Tibial artery (tissue), 4 donors: ENCODE results near the gene ARHGAP32.

ENCODE experiments used
- DNase-seq, 2 donors: peaks; one replicate each; pipeline ENCODE4 v3.0.0-alpha.2; 2019
- H3K27ac ChIP-seq, 2 donors: fragments of 200-600 bp; sonication (generic) in 1 of 2; 1 replicate in 1 of 2; 2 replicates in 1 of 2; pipeline ENCODE4 v1.5.1; 2018 to 2019; ENCODE audit warnings: mild to moderate bottlenecking in 1 of 2
- H3K27me3 ChIP-seq, 2 donors: fragments of 200-600 bp; sonication (generic) in 1 of 2; one replicate each; pipeline versions ENCODE4 v1.5.1 to v1.6.0; 2016 to 2019
- H3K36me3 ChIP-seq, 3 donors: fragments of 200-600 bp; sonication (generic) in 2 of 3; one replicate each; pipeline ENCODE4 v1.5.1; 2016 to 2019; ENCODE audit warnings: mild to moderate bottlenecking in 2 of 3
- H3K4me1 ChIP-seq, 4 donors: fragments of 200-600 bp; sonication (generic) in 2 of 4; 1 replicate in 3 of 4; 2 replicates in 1 of 4; pipeline ENCODE4 v1.5.1; 2016 to 2019
- H3K4me3 ChIP-seq, 2 donors: fragments of 200-600 bp; sonication (generic) in 1 of 2; 1 replicate in 1 of 2; 2 replicates in 1 of 2; pipeline ENCODE4 v1.5.1; 2018 to 2019; ENCODE audit warnings: mild to moderate bottlenecking in 2 of 2
- H3K9me3 ChIP-seq, 3 donors: fragments of 200-600 bp; sonication (generic) in 1 of 3; one replicate each; pipeline ENCODE4 v1.5.1; 2016 to 2019
- intact Hi-C: fragments of 100-400 bp; cut with DNase I; formaldehyde crosslinking; loops from one replicate; pipeline ENCODE4 v1.15.0; 2023; ENCODE audit warnings: low total_unique reads
- TF ChIP-seq, protein P1 (sequence below), 2 experiments: fragments of 200-600 bp in 1 of 2; fragments of 450-650 bp in 1 of 2; IDR thresholded peaks; one replicate each; pipeline ENCODE4 v1.5.1; 2017 to 2019; ENCODE audit warnings: antibody characterized with exemption in 2 of 2, mild to moderate bottlenecking in 1 of 2, moderate library complexity in 1 of 2

ARHGAP32 gene

DNA sequence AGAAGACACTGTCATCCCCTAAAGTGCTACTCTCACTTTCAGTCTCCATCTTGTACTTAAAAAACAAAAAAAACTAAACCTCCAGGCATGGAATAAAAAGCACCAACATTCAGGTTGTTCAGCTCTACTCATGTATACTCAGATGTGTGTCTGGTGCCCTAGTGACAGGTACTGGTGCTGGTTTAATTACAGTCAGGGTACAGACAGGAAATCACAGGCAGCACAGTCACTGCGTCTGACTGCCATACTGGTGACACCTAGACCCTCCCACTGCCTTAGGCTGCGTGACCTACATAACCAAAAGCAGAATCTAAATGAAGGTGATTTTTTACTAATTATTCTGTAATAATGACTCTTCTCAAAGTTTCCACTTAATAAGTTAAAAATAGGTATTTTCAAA lies at the start of gene ARHGAP32:
TSS of gene ARHGAP32 (minus strand) at position 176 of the 400 bp plus-strand sequence. CDS start at position 49, 127 bp downstream.
- Histone ChIP-seq H3K4me3 (no peak within 1 kb of the TSS), H3K36me3 (no peaks in the 10 kb centered on the region), H3K27me3 (no peaks in the 10 kb centered on the region), H3K9me3 (no peaks in the 10 kb centered on the region), H3K27ac (no peak within 1 kb of the TSS), H3K4me1 (peaks cover 0 to 7% (median 0%) of the 10 kb centered on the region in 4 donors)
- intact Hi-C loops = no loop called here
- DNase-seq = no peak
- TF ChIP-seq, protein P1, sequence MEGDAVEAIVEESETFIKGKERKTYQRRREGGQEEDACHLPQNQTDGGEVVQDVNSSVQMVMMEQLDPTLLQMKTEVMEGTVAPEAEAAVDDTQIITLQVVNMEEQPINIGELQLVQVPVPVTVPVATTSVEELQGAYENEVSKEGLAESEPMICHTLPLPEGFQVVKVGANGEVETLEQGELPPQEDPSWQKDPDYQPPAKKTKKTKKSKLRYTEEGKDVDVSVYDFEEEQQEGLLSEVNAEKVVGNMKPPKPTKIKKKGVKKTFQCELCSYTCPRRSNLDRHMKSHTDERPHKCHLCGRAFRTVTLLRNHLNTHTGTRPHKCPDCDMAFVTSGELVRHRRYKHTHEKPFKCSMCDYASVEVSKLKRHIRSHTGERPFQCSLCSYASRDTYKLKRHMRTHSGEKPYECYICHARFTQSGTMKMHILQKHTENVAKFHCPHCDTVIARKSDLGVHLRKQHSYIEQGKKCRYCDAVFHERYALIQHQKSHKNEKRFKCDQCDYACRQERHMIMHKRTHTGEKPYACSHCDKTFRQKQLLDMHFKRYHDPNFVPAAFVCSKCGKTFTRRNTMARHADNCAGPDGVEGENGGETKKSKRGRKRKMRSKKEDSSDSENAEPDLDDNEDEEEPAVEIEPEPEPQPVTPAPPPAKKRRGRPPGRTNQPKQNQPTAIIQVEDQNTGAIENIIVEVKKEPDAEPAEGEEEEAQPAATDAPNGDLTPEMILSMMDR (IDR thresholded peaks at IDR 0.05) = no peak

DNA sequence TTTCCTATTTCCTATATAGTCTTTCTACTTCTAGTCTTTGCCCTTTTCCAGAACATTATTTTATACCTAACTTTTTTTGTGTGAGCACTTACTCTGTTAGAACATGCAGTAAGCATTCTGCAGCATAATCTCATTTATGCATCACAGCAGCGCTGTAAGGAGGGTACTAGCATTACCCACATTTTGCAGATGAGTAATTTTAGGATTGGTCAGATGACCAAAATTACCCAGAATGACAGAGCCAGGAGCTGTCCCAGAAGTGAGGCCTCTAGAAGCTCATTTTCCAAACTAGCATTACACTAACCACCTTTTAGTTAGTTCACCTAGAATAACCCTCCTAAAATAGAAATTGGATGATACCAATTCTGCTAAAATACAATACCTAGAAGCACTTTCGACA lies 47.1 kb upstream of the ARHGAP32 start:
- no peak for DNase-seq

DNA sequence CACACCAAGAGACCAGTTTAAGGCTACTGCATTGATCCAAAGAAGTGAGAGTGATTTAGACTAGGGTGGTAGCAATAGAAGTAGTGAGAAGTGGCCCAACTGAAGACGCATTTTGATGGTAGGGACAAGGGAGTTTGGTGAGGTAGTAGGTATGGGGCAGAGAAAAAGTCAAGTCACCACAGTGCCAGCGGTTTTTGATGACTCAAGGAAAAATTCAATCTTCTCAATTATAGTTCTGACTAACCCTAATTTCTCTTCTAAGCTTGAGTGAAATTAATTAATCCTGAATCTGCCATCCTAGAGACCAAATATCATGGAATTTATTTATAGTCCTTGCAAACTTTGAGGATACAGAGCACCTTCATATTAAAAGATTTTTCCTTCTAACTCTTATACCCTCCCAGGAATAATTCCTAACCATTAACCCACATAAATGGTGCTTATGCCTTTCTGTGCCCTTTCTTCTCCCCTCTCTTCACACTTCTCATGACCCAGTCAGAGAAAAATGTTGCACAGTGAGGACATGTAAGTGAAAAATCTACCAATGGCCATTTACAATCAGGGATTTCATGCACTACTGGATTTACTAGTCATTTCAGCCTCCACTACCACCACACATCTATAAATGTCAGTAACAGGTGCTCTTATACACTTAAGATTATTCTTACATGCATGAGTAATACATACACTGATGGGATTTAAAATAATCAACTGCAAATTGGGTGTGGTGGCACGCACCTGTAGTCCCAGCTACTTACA lies 45.9 kb upstream of the ARHGAP32 start:
- H3K9me3 ChIP-seq = no peaks in the 10 kb centered on the region
- no peak overlapping the region for H3K27ac ChIP-seq
- peaks cover 0 to 3% (median 0%) of the 10 kb centered on the region in 3 donors for H3K36me3 ChIP-seq
- peaks cover 0 to 1% (median 0%) of the 10 kb centered on the region in 4 donors for H3K4me1 ChIP-seq
- DNase-seq = no peak
- intact Hi-C loops = loop anchor here (10.0 kb wide), 1 partner anchor 97 kb away; no protein-coding TSS in a partner anchor
- no peaks in the 10 kb centered on the region for H3K27me3 ChIP-seq
- H3K4me3 ChIP-seq = no peak overlapping the region
- TF ChIP-seq, protein P1 (IDR thresholded peaks at IDR 0.05) = no peak

More for the DNA sequence above, 47.1 kb upstream of the ARHGAP32 start:
- Histone ChIP-seq H3K4me1 (no peaks in the 10 kb centered on the region), H3K27me3 (no peaks in the 10 kb centered on the region), H3K4me3 (no peak overlapping the region), H3K36me3 (peaks cover 0 to 3% (median 0%) of the 10 kb centered on the region in 3 donors), H3K9me3 (no peaks in the 10 kb centered on the region), H3K27ac (no peak overlapping the region)
- intact Hi-C loops = loop anchor here (10.0 kb wide), 1 partner anchor 96 kb away; no protein-coding TSS in a partner anchor
- TF ChIP-seq, protein P1 (IDR thresholded peaks at IDR 0.05) = no peak

DNA sequence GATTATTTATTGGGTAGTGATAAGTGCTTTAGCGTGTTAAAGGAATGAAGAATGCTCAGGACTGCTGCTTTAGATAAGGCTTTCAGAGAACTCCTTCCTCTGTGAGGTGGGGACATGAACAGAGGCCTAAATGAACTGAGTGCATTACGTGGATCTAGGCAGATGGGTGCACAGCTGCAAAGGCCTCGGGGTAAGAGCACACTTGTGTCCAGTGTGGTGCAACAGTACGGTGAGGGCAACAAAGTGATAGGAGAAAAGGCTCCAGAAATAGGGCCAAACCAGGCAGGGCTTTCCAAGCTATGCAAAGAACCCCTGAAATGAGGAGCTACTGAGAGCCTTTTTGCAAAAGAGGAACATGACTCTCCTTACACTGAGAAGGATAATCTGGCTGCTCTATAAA lies 45.3 kb upstream of the ARHGAP32 start:
- H3K4me1 ChIP-seq = peaks cover 0 to 3% (median 0%) of the 10 kb centered on the region in 4 donors
- H3K36me3 ChIP-seq = peaks cover 0 to 3% (median 0%) of the 10 kb centered on the region in 3 donors
- intact Hi-C loops = loop anchor here (10.0 kb wide), 1 partner anchor 97 kb away; no protein-coding TSS in a partner anchor
- no peak overlapping the region for H3K4me3 ChIP-seq
- H3K9me3 ChIP-seq = no peaks in the 10 kb centered on the region
- TF ChIP-seq, protein P1 (IDR thresholded peaks at IDR 0.05) = no peak
- DNase-seq = no peak
- H3K27ac ChIP-seq = no peak overlapping the region
- H3K27me3 ChIP-seq = no peaks in the 10 kb centered on the region

DNA sequence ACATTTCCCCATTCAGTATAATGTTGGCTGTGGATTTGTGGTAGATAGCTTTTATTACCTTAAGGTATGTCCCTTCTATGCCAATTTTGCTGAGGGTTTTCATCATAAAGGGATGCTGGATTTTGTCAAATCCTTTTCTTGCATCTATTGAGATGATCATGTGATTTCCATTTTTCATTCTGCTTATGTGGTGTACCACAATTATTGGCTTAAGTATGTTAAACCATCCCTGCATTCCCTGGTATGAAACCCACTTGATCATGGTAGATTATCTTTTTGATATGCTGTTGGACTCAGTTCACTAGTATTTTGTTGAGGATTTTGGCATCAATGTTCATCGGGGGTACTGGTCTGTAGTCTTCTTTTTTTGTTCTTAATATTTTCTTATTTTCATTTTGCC lies 44.7 kb upstream of the ARHGAP32 start:
- no peaks in the 10 kb centered on the region for H3K9me3 ChIP-seq
- H3K36me3 ChIP-seq = peaks cover 0 to 3% (median 0%) of the 10 kb centered on the region in 3 donors
- TF ChIP-seq, protein P1 (IDR thresholded peaks at IDR 0.05) = no peak
- no peaks in the 10 kb centered on the region for H3K27me3 ChIP-seq
- intact Hi-C loops = loop anchor here (10.0 kb wide), 1 partner anchor 98 kb away; no protein-coding TSS in a partner anchor
- H3K4me1 ChIP-seq = peaks cover 0 to 3% (median 0%) of the 10 kb centered on the region in 4 donors
- H3K4me3 ChIP-seq = no peak overlapping the region
- no peak overlapping the region for H3K27ac ChIP-seq
- DNase-seq = no peak
